ENCODE results near the gene RMND5A.

The RMND5A gene

DNA sequence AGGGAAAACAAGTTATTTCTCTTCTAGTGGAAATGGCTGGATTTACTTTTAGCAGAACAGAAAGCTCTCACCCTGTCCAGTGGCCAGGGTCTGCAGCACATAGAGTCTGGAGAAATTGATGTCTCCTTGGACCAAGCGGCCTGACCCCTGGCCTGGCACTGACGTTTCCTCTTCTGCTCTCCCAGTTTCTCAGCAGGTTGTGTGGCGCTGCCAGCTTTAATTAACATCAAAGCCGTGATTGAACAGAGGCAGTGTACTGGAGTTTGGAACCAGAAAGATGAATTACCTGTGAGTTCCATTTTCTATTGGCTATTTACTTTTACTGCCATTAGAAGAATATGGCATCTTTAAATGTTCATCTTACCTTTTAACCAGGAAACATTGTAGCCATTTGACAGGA is 49.7 kb downstream of the RMND5A start:
- CTCF ChIA-PET = no interaction called here
- POLR2A ChIA-PET (ENCODE audit: low non-redundant PET) = no interaction called here
- H3K27ac ChIP-seq = no peak overlapping the region
- DNase-seq (ENCODE audit: low spot score) = no peak
- TF ChIP-seq, protein P1, sequence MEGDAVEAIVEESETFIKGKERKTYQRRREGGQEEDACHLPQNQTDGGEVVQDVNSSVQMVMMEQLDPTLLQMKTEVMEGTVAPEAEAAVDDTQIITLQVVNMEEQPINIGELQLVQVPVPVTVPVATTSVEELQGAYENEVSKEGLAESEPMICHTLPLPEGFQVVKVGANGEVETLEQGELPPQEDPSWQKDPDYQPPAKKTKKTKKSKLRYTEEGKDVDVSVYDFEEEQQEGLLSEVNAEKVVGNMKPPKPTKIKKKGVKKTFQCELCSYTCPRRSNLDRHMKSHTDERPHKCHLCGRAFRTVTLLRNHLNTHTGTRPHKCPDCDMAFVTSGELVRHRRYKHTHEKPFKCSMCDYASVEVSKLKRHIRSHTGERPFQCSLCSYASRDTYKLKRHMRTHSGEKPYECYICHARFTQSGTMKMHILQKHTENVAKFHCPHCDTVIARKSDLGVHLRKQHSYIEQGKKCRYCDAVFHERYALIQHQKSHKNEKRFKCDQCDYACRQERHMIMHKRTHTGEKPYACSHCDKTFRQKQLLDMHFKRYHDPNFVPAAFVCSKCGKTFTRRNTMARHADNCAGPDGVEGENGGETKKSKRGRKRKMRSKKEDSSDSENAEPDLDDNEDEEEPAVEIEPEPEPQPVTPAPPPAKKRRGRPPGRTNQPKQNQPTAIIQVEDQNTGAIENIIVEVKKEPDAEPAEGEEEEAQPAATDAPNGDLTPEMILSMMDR (conservative IDR thresholded peaks at IDR 0.05; ENCODE audit: low read depth) = no peak

DNA sequence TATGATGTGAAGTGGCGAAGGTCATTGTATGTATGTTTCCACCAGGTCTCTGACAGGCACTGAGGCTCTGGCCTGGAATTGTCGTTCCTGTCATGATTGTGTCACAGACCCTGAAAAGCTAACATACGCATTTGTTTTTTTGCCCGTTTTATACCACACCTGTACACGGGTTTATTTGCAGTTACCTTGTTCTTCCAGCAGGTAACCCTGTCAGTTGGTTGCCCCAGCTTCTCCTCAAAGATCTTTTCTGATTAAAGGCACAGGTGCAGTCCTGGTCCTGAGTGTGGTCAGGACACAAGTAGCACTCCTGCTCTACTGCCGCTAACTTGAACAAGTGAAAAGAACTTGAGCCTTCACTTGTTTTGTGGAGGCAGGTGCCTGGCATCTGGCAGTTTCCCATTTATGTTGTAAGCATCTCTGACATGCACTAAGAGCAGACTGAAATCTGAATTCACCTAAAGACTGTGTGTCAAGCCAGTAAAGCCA is 50.8 kb downstream of the RMND5A start:
- POLR2A ChIA-PET (ENCODE audit: low non-redundant PET) = no interaction called here
- no peak overlapping the region for H3K27ac ChIP-seq
- DNase-seq (ENCODE audit: low spot score) = no peak
- TF ChIP-seq, protein P1 (conservative IDR thresholded peaks at IDR 0.05; ENCODE audit: low read depth) = no peak
- CTCF ChIA-PET = no interaction called here

DNA sequence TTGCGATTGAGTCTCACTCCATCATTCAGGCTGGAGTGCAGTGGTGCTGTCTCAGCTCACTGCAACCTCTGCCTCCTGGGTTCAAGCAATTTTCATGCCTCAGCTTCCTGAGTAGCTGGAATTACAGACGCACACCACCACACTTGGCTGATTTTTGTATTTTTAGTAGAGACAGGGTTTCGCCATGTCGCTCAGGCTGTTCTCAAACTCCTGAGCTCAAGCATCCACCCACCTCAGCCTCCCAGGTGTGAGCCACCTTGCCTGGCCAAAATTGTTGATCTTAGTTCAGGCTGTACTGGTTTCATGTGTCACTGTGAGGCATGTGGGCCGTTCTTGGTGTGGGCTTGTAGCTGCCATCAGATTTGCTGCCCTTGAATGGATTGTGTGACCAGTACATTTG is 52.5 kb downstream of the RMND5A start:
- CTCF ChIA-PET = no interaction called here
- DNase-seq (ENCODE audit: low spot score) = no peak
- TF ChIP-seq, protein P1 (conservative IDR thresholded peaks at IDR 0.05; ENCODE audit: low read depth) = no peak
- POLR2A ChIA-PET (ENCODE audit: low non-redundant PET) = no interaction called here
- no peak overlapping the region for H3K27ac ChIP-seq

DNA sequence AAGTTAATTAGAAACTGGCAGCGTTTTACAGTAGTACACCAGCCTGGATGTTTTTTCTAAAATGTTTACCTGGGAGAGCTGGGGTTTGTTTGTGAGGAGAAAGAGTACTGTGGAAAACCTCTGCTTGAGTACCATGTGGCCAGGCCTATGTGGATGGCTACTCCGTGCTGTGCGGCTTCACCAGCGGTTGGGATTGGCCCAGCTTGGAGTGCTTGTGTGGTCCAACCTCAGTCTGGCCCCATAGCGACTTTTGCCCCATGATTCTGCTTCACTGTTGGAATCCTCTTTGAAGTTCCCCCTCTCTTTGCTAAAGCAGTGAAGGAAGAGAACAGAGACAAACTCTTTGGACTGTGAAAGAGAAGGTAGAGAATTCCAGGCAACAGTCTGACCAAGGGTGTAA is 54.8 kb downstream of the RMND5A start:
- no peak for DNase-seq (ENCODE audit: low spot score)
- POLR2A ChIA-PET (ENCODE audit: low non-redundant PET) = no interaction called here
- no peak overlapping the region for H3K27ac ChIP-seq
- CTCF ChIA-PET = no interaction called here
- TF ChIP-seq, protein P1 (conservative IDR thresholded peaks at IDR 0.05; ENCODE audit: low read depth) = no peak

DNA sequence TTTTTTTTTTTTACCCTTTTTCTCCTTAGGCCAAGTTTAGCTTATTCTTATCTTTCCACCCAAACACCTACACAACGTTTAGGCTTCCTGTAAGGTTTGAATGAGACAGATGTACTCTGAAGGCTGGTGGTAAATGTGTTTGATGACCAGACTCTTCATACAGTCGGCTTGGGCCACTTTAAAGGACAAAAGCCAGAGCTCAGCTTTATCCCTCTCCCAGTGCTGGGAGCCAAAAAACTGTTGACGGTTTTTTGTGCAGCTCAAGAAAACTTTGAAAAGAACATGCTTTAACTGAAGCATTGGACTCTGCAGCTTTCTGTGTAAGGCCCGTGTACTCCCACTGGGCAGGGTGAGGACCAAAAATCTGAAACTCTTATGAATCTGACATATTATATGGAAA is 55.2 kb downstream of the RMND5A start:
- no peak for DNase-seq (ENCODE audit: low spot score)
- TF ChIP-seq, protein P1 (conservative IDR thresholded peaks at IDR 0.05; ENCODE audit: low read depth) = no peak
- H3K27ac ChIP-seq = no peak overlapping the region
- POLR2A ChIA-PET (ENCODE audit: low non-redundant PET) = no interaction called here
- CTCF ChIA-PET = interaction anchor here (0.6 kb wide), 1 partner anchor 12 kb away, joined by 4 read pairs; no protein-coding TSS in a partner anchor

DNA sequence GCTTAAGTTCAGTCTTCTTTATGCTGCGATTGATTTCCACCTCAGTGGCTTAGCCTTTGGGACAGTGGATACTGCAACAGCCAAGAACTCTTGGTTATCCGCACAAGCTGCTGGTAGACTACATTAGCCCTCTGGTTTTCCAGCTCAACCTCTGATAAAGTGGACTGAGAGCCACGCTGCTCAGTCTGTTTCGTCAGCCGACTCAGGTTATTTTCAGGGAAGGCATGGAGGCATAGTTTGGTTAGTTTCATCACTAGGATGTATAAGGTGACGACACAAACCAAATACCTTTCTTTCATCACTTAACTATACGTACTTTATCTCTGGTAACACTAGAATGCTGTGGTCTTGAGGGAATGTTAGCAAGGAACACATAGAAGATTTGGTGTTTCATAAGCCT is 56.4 kb downstream of the RMND5A start:
- no peak overlapping the region for H3K27ac ChIP-seq
- CTCF ChIA-PET = no interaction called here

More for the DNA sequence above, 56.4 kb downstream of the RMND5A start:
- TF ChIP-seq, protein P1 (conservative IDR thresholded peaks at IDR 0.05; ENCODE audit: low read depth) = no peak
- no peak for DNase-seq (ENCODE audit: low spot score)
- POLR2A ChIA-PET (ENCODE audit: low non-redundant PET) = no interaction called here

Data from RWPE1 (cell line).